Stimulated activated CD8-positive, alpha-beta memory T cell treated with anti-CD3 and anti-CD28 coated beads, Interleukin-12 subunit alpha, Interleukin-12 subunit beta, amount 100 ng/mL, for 1 hour (primary cell): ENCODE data around the gene RFC5.
"Not testable (repeated sequence)": the region's sequence is repeated elsewhere in the genome, so short reads cannot be mapped to it uniquely, and the experiment has no call there.

Experiments used
- DNase-seq: peaks from one replicate; pipeline ENCODE4 v3.0.0-alpha.2; 2020; ENCODE audit warnings: low read depth

The RFC5 gene

DNA sequence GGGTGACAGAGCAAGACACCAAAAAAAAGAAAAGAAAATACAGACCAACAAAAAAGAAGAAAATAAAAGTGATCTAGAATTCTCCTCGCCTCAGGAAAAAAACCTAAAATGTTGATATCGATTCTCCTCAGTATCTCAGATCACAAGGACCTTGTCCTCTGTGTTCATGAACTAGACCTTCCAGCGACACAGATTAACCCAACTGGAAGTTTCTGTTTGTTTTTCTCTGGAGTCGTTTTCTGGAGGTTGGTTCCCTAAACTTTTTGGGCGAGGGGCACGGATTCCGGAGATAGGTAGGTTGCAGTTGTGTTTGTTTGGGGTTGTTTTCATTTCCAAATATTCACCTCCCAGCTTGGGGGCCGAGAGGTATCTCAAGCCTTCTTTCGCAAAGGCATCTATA, 559 bp upstream of the RFC5 start:
- DNase-seq, result no peak

DNA sequence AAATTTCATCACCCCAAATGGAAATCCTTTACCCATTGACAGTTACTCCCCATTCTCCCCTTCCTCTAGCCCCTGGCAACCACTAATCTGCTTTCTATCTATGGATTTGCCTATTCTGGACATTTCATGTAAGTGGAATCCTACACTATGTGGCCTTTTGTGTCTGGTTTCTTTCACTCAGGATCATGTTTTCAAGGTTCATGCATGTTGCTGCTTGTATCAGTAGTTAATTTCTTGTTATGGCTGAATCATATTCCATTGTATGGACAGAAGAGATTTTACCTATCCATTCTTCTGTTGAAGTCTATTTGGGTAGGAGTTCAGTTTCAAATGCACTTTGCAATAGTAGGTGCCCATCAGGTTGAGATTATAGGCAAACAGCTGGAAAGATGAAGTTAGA, 1.4 kb downstream of the RFC5 start:
- DNase-seq, result no peak

- no peak for DNase-seq
Measured at GRCh38 chr12:118020036-118020435, 3.5 kb downstream of the RFC5 start.

DNA sequence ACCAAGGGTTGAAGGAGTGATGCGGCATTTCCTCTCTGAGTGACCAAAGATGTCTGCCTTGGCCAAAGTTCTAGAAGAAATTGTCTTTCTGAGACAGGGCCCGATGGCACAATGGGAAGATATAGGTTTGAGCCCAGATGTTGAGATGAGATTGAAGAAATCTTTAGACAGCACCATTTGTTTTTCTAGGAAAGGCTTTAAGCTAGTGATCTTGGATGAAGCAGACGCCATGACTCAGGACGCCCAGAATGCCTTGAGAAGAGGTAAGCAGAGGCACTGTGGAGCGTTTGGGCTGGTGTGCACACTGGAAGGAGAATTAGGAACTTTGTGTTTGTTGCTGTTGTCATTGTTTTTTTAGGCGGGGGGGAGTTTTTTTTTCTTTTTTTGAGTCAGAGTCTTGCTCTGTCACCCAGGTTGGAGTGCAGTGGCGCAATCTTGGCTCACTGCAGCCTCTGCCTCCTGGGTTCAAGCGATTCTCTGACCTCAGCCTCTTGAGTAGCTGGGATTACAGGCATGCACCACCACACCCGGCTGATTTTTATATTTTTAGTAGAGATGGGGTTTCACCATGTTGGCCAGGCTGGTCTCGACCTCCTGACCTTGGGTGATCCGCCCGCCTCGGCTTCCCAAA, 5.7 kb downstream of the RFC5 start:
- not testable (repeated sequence) for DNase-seq

GRCh38 chr12:118022728-118023109, 6.2 kb downstream of the RFC5 start:
- no peak for DNase-seq

- DNase-seq, result no peak
Measured at GRCh38 chr12:118023301-118023860, 6.9 kb downstream of the RFC5 start.

GRCh38 chr12:118025168-118025567, 8.7 kb downstream of the RFC5 start:
- DNase-seq, result no peak

- DNase-seq, result no peak
Measured at GRCh38 chr12:118029166-118029565, 12.7 kb downstream of the RFC5 start.

DNA sequence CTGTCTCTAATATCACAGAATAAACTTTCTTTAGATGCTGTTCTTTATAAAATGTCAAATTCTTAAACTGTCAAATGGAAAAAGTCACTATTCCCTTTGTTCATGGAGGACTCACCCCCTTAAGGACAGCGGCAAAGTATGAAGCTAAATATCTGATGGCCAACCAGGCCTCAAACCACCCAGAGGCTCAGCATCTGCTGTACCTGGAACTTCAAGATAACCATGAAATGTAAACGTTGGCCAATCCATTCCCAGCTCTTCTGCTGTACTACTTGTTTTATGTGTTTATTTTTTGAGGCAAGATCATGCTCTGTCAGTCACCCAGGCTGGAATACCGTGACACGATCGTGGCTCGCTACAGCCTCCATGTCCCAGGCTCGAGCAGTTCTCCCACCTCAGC, 15.7 kb downstream of the RFC5 start:
- no peak for DNase-seq

- DNase-seq, result no peak
Measured at GRCh38 chr12:118033323-118033722, 16.8 kb downstream of the RFC5 start.

GRCh38 chr12:118033902-118034301, 17.4 kb downstream of the RFC5 start:
- no peak for DNase-seq

DNA sequence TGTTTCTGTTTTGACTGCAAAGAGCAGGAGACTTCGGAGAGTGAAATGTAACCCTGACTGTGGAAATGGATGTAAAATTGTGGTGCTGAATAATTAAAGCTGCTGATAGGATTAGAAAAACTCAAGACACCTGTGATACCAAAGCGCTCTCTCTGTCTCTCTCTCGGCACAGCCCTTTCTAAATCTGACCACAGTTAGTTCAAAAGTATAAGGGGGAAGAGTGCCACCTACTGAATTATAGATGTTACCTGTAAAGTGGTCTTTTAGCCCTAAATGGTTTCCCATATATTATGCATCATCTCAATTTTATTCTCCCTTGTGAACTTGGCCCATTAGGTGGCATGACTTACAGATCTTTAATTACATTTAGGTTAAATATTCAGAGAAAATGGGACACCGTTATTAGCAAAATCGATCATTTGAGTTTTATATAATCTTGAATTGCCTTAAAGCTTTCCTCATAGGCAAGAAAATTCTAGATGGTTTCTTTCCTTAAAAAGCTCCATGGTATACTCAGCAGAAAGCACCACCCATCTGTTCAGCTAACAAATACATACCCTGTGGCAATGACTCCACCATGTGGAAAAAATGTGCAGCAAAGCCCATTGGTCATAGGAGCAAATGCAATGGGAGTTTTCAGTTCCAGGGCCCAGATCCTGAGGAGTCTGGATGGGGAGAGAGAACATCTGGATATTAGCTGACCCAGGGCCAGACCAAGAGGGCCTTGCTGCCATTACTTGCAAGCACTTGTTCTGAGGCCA, 18.1 kb downstream of the RFC5 start:
- no peak for DNase-seq

DNA sequence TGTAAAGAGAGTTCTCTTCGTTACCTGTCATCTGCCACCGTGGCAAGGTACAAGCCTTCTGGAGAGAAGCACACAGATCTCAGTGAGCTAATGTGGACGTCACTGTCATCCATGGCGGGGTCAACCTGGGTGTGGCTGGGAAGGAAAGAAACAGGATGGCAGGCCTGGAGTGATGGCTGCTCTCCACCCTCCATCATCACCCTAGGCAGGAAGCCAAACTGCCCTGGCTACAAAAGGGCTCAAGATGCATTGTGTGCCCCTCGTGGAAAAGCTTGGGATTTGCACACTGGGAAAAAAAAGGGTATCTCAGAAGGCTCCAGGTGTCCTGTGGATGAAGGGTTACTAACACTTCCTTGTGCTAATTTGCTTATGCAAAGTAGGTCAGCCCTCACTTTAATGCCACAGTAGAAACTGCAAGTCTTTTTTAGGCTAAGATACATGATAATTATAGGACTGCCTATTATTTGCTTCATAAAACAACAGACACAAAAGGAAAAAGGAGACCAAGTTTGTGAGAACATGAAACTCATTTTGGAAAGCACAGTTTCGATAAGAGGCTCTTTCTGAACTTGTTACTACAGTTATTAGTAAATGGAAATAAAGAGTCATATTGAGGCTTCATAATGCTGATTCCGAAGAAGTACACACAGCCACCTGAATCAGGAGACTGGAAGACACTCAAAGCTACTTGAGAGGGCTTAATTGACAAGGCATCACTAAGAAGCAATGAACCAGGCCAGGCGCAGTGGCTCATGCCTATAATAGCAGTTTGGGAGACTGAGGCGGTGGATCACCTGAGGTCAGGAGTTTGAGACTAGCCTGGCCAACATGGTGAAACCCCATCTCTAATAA, 18.9 kb downstream of the RFC5 start:
- no peak for DNase-seq

DNA sequence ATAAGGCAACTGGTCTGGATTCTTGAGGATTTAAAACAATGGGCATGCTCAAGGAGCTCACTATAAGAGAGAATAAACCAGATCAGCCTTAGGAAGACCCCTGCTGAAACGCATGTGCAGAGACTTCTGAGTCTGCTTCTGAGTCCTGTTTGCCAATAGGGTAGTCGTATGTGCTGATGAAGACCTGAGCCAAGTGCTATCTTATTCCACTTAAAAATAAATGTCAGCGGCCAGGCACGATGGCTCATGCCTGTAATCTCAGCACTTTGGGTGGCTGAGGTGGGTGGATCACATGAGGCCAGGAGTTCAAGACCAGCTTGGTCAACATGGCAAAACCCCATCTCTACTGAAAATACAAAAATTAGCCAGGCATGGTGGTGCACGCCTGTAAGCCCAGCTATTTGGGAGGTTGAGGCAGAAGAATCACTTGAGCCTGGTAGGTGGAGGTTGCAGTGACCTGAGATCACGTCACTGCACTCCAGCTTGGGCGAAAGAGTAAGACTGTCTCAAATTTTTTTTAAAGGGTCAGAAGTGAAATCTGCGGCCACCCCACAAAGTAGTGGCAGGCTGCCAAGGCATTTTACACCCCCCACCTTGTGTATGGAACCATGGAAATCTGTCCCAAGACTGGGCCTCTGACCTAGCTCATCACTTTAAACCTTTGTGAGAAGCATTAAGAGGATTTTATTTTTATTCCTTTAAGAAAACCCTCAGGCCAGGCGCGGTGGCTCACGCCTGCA, 20.3 kb downstream of the RFC5 start:
- no peak for DNase-seq

DNA sequence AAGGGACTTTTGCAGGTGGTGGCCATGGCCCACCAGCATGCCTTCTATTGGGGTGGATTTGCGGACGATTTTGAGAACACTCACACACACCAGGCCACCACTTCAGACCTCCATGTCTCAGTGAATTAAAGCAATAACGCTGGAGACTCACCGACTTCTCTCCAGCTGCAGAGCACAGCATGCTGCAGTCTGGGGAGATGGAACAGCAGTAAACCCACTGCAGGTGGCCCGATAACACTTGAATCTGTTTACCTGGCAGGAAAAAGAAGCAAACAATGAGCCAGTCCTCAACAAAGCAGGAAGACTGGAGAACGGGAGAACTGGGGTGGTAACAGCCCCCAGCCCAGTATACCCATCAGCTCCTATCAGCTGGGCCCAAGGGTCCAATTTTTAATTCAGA, 21.6 kb downstream of the RFC5 start:
- DNase-seq, result no peak

- no peak for DNase-seq
Measured at GRCh38 chr12:118042091-118042490, 25.6 kb downstream of the RFC5 start.

DNA sequence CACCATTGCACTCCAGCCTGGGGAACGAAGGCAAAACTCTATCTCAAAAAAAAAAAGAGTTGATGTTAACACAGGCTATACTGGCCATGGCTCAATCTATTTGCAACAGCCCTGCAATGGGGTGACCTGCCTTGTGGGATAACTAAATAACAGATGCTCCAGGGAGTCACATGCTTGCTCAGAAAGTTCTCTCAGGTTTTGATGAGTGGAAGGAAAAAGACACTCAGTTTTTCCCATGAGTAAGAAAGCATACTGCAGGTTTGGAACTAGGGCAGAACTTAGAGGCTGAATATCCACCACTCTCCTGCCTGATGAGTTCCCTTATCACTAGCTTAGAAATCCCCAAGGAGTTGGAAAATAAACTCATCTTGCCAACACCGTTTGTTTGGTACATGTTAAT, 27.6 kb downstream of the RFC5 start:
- DNase-seq, result no peak

GRCh38 chr12:118044577-118044976, 28.1 kb downstream of the RFC5 start:
- DNase-seq, result no peak

- no peak for DNase-seq
Measured at GRCh38 chr12:118046430-118046829, 29.9 kb downstream of the RFC5 start.

DNA sequence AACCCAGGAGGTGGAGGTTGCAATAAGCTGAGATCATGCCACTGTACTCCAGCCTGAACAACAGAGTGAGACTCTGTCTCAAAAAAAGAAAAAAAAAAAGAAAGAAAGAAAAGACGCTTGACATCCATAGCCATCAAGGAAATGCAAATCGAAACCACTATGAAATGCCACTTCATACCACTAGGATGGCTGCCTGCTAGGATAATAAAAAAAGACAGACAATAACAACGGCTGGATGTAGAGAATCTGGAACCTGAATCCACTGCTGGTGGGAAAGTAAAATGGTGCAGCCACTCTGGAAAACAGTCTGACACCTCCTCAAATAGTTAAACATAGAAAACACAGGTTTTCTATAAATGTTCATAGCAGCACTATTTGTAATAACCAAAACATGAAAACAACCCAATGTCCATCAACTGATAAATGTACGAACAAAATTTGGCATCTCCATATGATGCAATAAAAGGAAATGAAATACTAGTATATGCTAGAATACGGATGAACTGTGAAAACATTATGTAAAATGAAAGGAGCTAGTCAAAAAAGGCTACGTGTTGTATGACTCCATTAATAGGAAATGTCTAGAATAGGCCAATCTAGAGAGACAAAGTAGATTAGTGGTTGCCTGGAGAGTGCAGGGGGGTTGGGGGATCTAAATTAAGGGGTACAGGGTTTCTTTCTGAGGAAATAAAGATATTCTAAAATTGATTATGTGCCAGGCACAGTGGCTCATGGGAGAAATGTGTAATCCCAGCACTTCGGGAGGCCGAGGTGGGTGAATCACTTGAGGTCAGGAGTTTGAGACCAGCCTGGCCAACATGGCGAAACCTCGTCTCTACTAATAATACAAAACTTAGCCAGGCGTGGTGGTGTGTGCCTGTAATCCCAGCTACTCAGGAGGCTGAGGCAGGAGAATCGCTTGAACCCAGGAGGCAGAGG, 34.7 kb downstream of the RFC5 start:
- DNase-seq, result no peak
